Hippocampal formation (tissue), 2 donors: Measurements from ENCODE around the gene CACNA1F.

Experiments used
- DNase-seq, 2 donors: peaks; one replicate each; lab custom pipeline; 2025; lab: John Stamatoyannopoulos, UW

Gene CACNA1F

DNA sequence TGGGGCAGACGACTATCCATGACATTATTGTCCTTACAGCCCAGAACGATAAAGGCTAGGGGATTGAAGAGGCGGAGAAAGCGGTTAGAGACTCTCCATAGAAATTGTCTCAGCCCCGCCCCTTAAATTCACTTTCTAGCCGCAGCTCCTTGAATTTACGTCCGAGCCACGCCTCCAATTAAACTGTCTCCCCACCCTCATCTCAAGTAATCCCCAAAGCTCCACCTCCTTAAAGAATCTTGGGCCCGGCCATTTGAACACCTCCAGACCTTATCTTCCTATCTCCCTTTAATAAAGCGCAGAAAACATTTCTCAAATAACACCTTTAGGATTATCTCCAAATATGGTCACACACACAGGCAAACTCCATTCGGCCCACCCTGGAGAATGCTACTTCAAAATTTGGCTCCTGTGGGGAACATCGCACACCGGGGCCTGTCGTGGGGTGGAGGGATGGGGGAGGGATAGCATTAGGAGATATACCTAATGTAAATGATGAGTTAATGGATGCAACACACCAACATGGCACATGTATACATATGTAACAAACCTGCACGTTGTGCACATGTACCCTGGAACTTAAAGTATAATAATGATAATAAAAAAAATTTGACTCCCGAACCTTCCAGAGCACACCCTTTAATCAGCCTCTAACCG lies 77.8 kb downstream of the CACNA1F start:
- no peak for DNase-seq
